GM12878 (cell line): ENCODE data around the gene TCF25. TPM values are rescaled to one million over a fixed set of nuclear protein-coding genes. Genes with fewer than 3 reads are reported as not detected.
"Not testable (repeated sequence)": the region's sequence is repeated elsewhere in the genome, so short reads cannot be mapped to it uniquely, and the experiment has no call there.

Experiments used
- ATAC-seq: fragments of 200-7000 bp; cut with Tn5 transposase; 3 replicates; pipeline ENCODE4 v1.9.1; 2020; ENCODE audit warnings: mild to moderate bottlenecking, moderate library complexity
- BruUV-seq: library from RNA; stranded (reverse); fragments of 400-500 nt; replicated peaks from 2 replicates; lab custom pipeline; 2021; lab: Mats Ljungman, UMichigan
- CTCF ChIA-PET: fragments of 300-600 bp; sonication (Branson Sonifier 250); formaldehyde crosslinking; extraction: SDS; loops from one replicate; lab custom pipeline; 2021; ENCODE audit warnings: inconsistent platforms; lab: Yijun Ruan, JAX
- POLR2A ChIA-PET: fragments of 350-600 bp; formaldehyde crosslinking; extraction: SDS; loops from one replicate; lab custom pipeline; 2021; ENCODE audit warnings: inconsistent platforms; lab: Charles Lee
- RAD21 ChIA-PET: fragments of 300-600 bp; sonication (Branson Sonifier 250); formaldehyde crosslinking; loops from one replicate; lab custom pipeline; 2023; ENCODE audit warnings: antibody characterized with exemption; ENCODE audit not compliant: unreplicated experiment; lab: Charles Lee
- SMC1A ChIA-PET: fragments of 300-600 bp; sonication (Branson Sonifier 250); formaldehyde crosslinking; loops from one replicate; lab custom pipeline; 2023; ENCODE audit not compliant: unreplicated experiment, uncharacterized antibody; lab: Charles Lee
- DNase-seq: peaks from one replicate; pipeline ENCODE4 v3.0.0-alpha.2; 2011; ENCODE audit warnings: low read depth, low spot score
- FAIRE-seq: peaks from 3 replicates; lab custom pipeline; 2011; peaks lifted over from hg19 to GRCh38; lab: Jason Lieb, UNC
- H2AFZ ChIP-seq: 2 replicates; pipeline ENCODE4 v1.6.0; 2011; ENCODE audit warnings: low read depth, low read length, control low read depth; ENCODE audit not compliant: control insufficient read depth
- H3K27ac ChIP-seq: 2 replicates; pipeline ENCODE4 v1.5.1; 2011; ENCODE audit warnings: control low read depth; ENCODE audit not compliant: control insufficient read depth, insufficient read depth
- H3K27me3 ChIP-seq, 2 experiments: replicated peaks in 1 of 2; 2 replicates each; pipeline versions ENCODE4 v1.6.0 to v1.6.1; 2011; ENCODE audit warnings: low read length in 1 of 2; ENCODE audit not compliant: control insufficient read depth in 2 of 2, insufficient read depth in 2 of 2
- H3K36me3 ChIP-seq, 2 experiments: 2 replicates each; pipeline ENCODE4 v1.5.1; 2011; ENCODE audit warnings: low read length in 1 of 2; ENCODE audit not compliant: control insufficient read depth in 2 of 2, insufficient read depth in 2 of 2
- H3K4me1 ChIP-seq: 2 replicates; pipeline ENCODE4 v1.6.1; 2011; ENCODE audit warnings: mild to moderate bottlenecking, low read length, moderate library complexity, mixed read lengths; ENCODE audit not compliant: control insufficient read depth, insufficient read depth
- H3K4me2 ChIP-seq: 2 replicates; pipeline ENCODE4 v1.6.0; 2011; ENCODE audit warnings: control low read depth; ENCODE audit not compliant: control insufficient read depth, insufficient read depth
- H3K4me3 ChIP-seq: fragments of 200-600 bp; sonication (generic); 2 replicates; pipeline ENCODE4 v1.5.1; 2016
- H3K79me2 ChIP-seq: 2 replicates; pipeline ENCODE4 v1.6.0; 2011; ENCODE audit warnings: low read length; ENCODE audit not compliant: control insufficient read depth, insufficient read depth
- H3K9ac ChIP-seq: 2 replicates; pipeline ENCODE4 v1.8.0; 2011; ENCODE audit warnings: low read length, control low read depth, mixed read lengths; ENCODE audit not compliant: control insufficient read depth, insufficient read depth
- H3K9me3 ChIP-seq: replicated peaks from 3 replicates; pipeline ENCODE4 v1.5.1; 2011; ENCODE audit warnings: mild to moderate bottlenecking, low read length; ENCODE audit not compliant: control insufficient read depth, insufficient read depth
- H4K20me1 ChIP-seq: 2 replicates; pipeline ENCODE4 v1.6.0; 2011; ENCODE audit not compliant: control insufficient read depth, insufficient read depth
- CHD4 ChIP-seq: fragments of 200-600 bp; sonication (generic); IDR thresholded peaks from 2 replicates; pipeline ENCODE4 v1.6.1; 2016; ENCODE audit warnings: mild to moderate bottlenecking
- EED ChIP-seq: sonication (generic); IDR thresholded peaks from 2 replicates; pipeline ENCODE4 v1.6.1; 2016; ENCODE audit warnings: antibody characterized with exemption, low read depth
- IRF4 ChIP-seq: IDR thresholded peaks from 2 replicates; pipeline ENCODE4 v1.6.1; 2011; ENCODE audit warnings: low read depth, low read length
- LARP7 ChIP-seq: fragments of 450-650 bp; IDR thresholded peaks from 2 replicates; pipeline ENCODE4 v1.6.1; 2017; ENCODE audit warnings: mild to moderate bottlenecking
- NBN ChIP-seq: fragments of 450-650 bp; IDR thresholded peaks from 2 replicates; pipeline ENCODE4 v1.6.1; 2016
- NR2C2 ChIP-seq: IDR thresholded peaks from 2 replicates; pipeline ENCODE4 v1.6.1; 2011; ENCODE audit warnings: borderline replicate concordance, low read depth; ENCODE audit not compliant: control insufficient read depth, insufficient read length
- TBL1XR1 ChIP-seq: IDR thresholded peaks from 2 replicates; pipeline ENCODE4 v1.6.1; 2012; ENCODE audit warnings: low read depth, low read length, improper control_type of control experiment
- WGBS: methylation state at CpG from one replicate; pipeline ENCODE4 v1.1.6; 2016; ENCODE audit warnings: low lambda C conversion rate; ENCODE audit not compliant: insufficient replicate concordance, insufficient coverage; ENCODE audit errors: missing lambda C conversion rate; 5-methylcytosine and 5-hydroxymethylcytosine counted together
- in situ Hi-C: fragments of 300-500 bp; cut with MboI; formaldehyde crosslinking; loops from 9 replicates; pipeline ENCODE4 v1.14.3; 2018; ENCODE audit warnings: mixed read lengths
- intact Hi-C: fragments of 100-400 bp; cut with micrococcal nuclease; formaldehyde crosslinking; loops from one replicate; pipeline ENCODE4 v1.14.2; 2022; ENCODE audit not compliant: unreplicated experiment
- polyA plus RNA-seq, 11 experiments: library from polyadenylated mRNA; depleted of rRNA in 4 of 11; unstranded in 6 of 11; stranded (reverse) in 5 of 11; fragments of >200 nt; fragmentation: Nextera tagmentation in 4 of 11; fragmentation: Illumina TruSeq in 1 of 11; extraction: Ambion mirVana in 4 of 11; extraction: Trizol in 1 of 11; gene quantifications; 1 replicate in 1 of 11; 2 replicates in 10 of 11; pipeline versions ENCODE4 v1.2.1 to v1.2.3, GENCODE V29; 2011 to 2016; ENCODE audit warnings: inconsistent platforms in 2 of 11, missing spikeins in 2 of 11, low read depth in 1 of 11
- total RNA-seq, 4 experiments: library from RNA; depleted of rRNA in 3 of 4; stranded (reverse); fragments of >200 nt in 3 of 4; fragmentation: Illumina TruSeq in 1 of 4; extraction: Trizol in 1 of 4; gene quantifications; 2 replicates each; pipeline versions ENCODE4 v1.2.1 to v1.2.3, GENCODE V29; 2013 to 2021
- TF ChIP-seq, protein P1 (sequence below): IDR thresholded peaks from 2 replicates; pipeline ENCODE4 v1.6.1; 2011; ENCODE audit warnings: borderline replicate concordance, low read depth, mild to moderate bottlenecking, moderate library complexity, mixed read lengths, low read length; ENCODE audit not compliant: insufficient read depth; ENCODE audit errors: extremely low read length

Gene TCF25
- total and polyA plus RNA-seq, 10 of the 15 experiments (the other 5 are each of a cell fraction or from before 2014, with no cell fraction given), result 8.4 to 130 (median 89.4) TPM

DNA sequence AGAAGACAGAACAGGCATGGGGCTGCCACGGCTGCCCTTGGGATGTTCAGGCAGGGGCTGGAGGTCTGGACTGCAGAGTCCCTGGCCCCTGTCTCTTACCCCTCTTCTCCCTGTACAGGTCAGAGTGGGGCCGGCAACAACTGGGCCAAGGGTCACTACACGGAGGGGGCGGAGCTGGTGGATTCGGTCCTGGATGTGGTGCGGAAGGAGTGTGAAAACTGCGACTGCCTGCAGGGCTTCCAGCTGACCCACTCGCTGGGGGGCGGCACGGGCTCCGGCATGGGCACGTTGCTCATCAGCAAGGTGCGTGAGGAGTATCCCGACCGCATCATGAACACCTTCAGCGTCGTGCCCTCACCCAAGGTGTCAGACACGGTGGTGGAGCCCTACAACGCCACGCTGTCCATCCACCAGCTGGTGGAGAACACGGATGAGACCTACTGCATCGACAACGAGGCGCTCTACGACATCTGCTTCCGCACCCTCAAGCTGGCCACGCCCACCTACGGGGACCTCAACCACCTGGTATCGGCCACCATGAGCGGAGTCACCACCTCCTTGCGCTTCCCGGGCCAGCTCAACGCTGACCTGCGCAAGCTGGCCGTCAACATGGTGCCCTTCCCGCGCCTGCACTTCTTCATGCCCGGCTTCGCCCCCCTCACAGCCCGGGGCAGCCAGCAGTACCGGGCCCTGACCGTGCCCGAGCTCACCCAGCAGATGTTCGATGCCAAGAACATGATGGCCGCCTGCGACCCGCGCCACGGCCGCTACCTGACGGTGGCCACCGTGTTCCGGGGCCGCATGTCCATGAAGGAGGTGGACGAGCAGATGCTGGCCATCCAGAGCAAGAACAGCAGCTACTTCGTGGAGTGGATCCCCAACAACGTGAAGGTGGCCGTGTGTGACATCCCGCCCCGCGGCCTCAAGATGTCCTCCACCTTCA, 61.5 kb downstream of the TCF25 start:
- DNase-seq, result no peak
- intact Hi-C loops, result no loop called here
- Histone ChIP-seq H3K36me3 (no peaks in the 10 kb centered on the region), H3K4me3 (no peak overlapping the region), H2AFZ (no peak overlapping the region), H3K79me2 (no peaks in the 10 kb centered on the region), H3K4me2 (no peak overlapping the region), H3K27ac (no peak overlapping the region), H3K4me1 (no peaks in the 10 kb centered on the region), H4K20me1 (no peaks in the 10 kb centered on the region), H3K9me3 (no peaks in the 10 kb centered on the region), H3K27me3 (no peaks in the 10 kb centered on the region; a peak in 1 of 4 replicates), H3K9ac (no peak overlapping the region)
- 81% methylated on average over 61 of the region's 61 CpGs for WGBS
- no peak for ATAC-seq
- POLR2A ChIA-PET, result no interaction called here
- BruUV-seq, result no TSS peak
- RAD21 ChIA-PET, result no interaction called here
- FAIRE-seq, result no peak
- TF ChIP-seq, protein P1, sequence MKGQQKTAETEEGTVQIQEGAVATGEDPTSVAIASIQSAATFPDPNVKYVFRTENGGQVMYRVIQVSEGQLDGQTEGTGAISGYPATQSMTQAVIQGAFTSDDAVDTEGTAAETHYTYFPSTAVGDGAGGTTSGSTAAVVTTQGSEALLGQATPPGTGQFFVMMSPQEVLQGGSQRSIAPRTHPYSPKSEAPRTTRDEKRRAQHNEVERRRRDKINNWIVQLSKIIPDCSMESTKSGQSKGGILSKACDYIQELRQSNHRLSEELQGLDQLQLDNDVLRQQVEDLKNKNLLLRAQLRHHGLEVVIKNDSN, result no peak
- TF ChIP-seq TBL1XR1 (no peak), EED (no peak), LARP7 (no peak), CHD4 (no peak), IRF4 (no peak), NR2C2 (no peak), NBN (no peak)
- CTCF ChIA-PET, result no interaction called here
- in situ Hi-C loops, result no loop called here
- SMC1A ChIA-PET, result no interaction called here

DNA sequence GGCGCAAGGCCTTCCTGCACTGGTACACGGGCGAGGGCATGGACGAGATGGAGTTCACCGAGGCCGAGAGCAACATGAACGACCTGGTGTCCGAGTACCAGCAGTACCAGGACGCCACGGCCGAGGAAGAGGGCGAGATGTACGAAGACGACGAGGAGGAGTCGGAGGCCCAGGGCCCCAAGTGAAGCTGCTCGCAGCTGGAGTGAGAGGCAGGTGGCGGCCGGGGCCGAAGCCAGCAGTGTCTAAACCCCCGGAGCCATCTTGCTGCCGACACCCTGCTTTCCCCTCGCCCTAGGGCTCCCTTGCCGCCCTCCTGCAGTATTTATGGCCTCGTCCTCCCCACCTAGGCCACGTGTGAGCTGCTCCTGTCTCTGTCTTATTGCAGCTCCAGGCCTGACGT, 62.2 kb downstream of the TCF25 start:
- SMC1A ChIA-PET, DNase-seq, ATAC-seq, POLR2A ChIA-PET, H3K4me2 ChIP-seq, H3K79me2 ChIP-seq, H3K4me1 ChIP-seq, BruUV-seq, H2AFZ ChIP-seq, H3K36me3 ChIP-seq, H4K20me1 ChIP-seq, H3K9me3 ChIP-seq, H3K4me3 ChIP-seq, in situ Hi-C loops, H3K9ac ChIP-seq, H3K27me3 ChIP-seq, CTCF ChIA-PET, H3K27ac ChIP-seq, FAIRE-seq, RAD21 ChIA-PET, intact Hi-C loops: not testable (repeated sequence)
- 66% methylated on average over 25 of the region's 27 CpGs for WGBS
